Body of pancreas (tissue), 4 donors: ENCODE measurements around the gene NGFR. TPM values are rescaled to one million over a fixed set of nuclear protein-coding genes. Genes with fewer than 3 reads are reported as not detected.

Experiments used
- ATAC-seq: fragments of 150-250 bp; one replicate; pipeline ENCODE4 v1.9.1; 2016
- DNase-seq, 4 donors: peaks; one replicate each; pipeline ENCODE4 v3.0.0-alpha.2; 2019
- H3K27ac ChIP-seq, 4 donors: fragments of 200-600 bp; sonication (generic); 1 replicate in 3 of 4; 2 replicates in 1 of 4; pipeline versions ENCODE4 v1.5.1 to v1.6.1; 2016 to 2019; ENCODE audit warnings: mild to moderate bottlenecking in 1 of 4, mixed read lengths in 1 of 4, moderate library complexity in 1 of 4
- H3K27me3 ChIP-seq, 2 donors: fragments of 200-600 bp; sonication (generic); one replicate each; pipeline ENCODE4 v1.6.0; 2016; ENCODE audit warnings: mild to moderate bottlenecking in 1 of 2
- H3K36me3 ChIP-seq, 2 donors: fragments of 200-600 bp; sonication (generic); replicated peaks in 1 of 2; 2 replicates each; pipeline ENCODE4 v1.5.1; 2016; ENCODE audit warnings: low read depth in 2 of 2; ENCODE audit not compliant: insufficient read depth in 1 of 2
- H3K4me1 ChIP-seq: fragments of 200-600 bp; sonication (generic); one replicate; pipeline ENCODE4 v1.6.0; 2016
- H3K4me3 ChIP-seq, 2 donors: fragments of 200-600 bp; sonication (generic); 1 replicate in 1 of 2; 2 replicates in 1 of 2; pipeline ENCODE4 v1.5.1; 2016 to 2019
- H3K9me3 ChIP-seq, 3 donors: fragments of 200-600 bp; sonication (generic); 1 replicate in 2 of 3; 2 replicates in 1 of 3; pipeline ENCODE4 v1.5.1; 2016
- POLR2A ChIP-seq, 3 donors: fragments of 450-650 bp; IDR thresholded peaks; one replicate each; pipeline ENCODE4 v1.6.1; 2016; ENCODE audit warnings: antibody characterized with exemption in 3 of 3, mild to moderate bottlenecking in 2 of 3
- WGBS, 2 donors: methylation state at CpG; one replicate each; pipeline ENCODE4 v1.1.5; 2017; 5-methylcytosine and 5-hydroxymethylcytosine counted together
- intact Hi-C: fragments of 100-400 bp; cut with DNase I; formaldehyde crosslinking; loops from one replicate; pipeline ENCODE4 v1.15.1; 2023
- total RNA-seq, 2 donors: library from RNA; depleted of rRNA; stranded (reverse); fragments of >200 nt; gene quantifications; one replicate each; pipeline ENCODE4 v1.1.0, GENCODE V29; 2016
- TF ChIP-seq, protein P1 (sequence below), 7 experiments: fragments of 450-650 bp in 4 of 7; fragments of 200-600 bp in 3 of 7; sonication (generic) in 3 of 7; IDR thresholded peaks; one replicate each; pipeline ENCODE4 v1.5.1; 2016 to 2019; ENCODE audit warnings: antibody characterized with exemption in 7 of 7

NGFR gene
- total RNA-seq, 2 donors from 2014 or later = 10.1 to 27.7 TPM

DNA sequence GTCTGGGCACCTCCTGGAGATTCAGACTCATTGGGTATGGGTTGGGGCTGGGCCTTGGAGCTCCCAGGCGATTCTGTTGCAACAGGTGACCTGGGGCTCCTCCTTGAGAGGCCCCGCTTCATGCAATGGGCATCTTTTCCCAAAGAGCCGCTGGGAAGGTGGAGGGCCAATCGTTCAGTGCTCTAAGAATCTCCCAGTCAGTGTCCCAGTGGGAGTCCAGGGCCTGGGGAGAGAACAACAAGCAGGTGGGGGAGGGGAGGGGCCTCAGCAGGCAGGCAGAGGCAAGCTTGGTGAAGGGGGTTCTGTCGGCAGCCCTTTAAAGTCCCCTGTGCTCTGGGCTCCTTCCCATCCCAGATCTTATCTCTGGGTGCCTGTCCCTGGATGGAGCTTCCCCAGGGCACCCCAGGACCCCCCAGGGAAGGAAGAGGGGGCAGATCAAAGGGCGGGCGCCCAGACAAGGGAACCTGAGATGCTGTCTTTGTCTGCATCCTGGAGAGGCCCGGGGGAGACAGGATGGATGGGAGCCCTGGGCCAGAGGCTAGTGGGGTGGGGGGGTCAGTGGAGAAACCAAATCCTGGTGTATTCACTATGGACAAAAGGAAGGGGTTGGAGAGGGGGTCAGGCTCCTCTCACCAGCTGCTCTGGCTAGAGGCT lies 50.0 kb downstream of the NGFR start:
- intact Hi-C loops = no loop called here
- 74 to 83% methylated on average over 6 of the region's 8 CpGs for WGBS, 2 donors
- TF ChIP-seq, protein P1, sequence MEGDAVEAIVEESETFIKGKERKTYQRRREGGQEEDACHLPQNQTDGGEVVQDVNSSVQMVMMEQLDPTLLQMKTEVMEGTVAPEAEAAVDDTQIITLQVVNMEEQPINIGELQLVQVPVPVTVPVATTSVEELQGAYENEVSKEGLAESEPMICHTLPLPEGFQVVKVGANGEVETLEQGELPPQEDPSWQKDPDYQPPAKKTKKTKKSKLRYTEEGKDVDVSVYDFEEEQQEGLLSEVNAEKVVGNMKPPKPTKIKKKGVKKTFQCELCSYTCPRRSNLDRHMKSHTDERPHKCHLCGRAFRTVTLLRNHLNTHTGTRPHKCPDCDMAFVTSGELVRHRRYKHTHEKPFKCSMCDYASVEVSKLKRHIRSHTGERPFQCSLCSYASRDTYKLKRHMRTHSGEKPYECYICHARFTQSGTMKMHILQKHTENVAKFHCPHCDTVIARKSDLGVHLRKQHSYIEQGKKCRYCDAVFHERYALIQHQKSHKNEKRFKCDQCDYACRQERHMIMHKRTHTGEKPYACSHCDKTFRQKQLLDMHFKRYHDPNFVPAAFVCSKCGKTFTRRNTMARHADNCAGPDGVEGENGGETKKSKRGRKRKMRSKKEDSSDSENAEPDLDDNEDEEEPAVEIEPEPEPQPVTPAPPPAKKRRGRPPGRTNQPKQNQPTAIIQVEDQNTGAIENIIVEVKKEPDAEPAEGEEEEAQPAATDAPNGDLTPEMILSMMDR (IDR thresholded peaks at IDR 0.05) = no peak
- TF ChIP-seq POLR2A (IDR thresholded peaks at IDR 0.05) = no peak
- Histone ChIP-seq H3K27me3 (no peaks in the 10 kb centered on the region), H3K9me3 (no peaks in the 10 kb centered on the region), H3K4me3 (no peak overlapping the region), H3K4me1 (no peaks in the 10 kb centered on the region), H3K36me3 (no peaks in the 10 kb centered on the region), H3K27ac (no peak overlapping the region)
- ATAC-seq (no peak), DNase-seq (no peak)

DNA sequence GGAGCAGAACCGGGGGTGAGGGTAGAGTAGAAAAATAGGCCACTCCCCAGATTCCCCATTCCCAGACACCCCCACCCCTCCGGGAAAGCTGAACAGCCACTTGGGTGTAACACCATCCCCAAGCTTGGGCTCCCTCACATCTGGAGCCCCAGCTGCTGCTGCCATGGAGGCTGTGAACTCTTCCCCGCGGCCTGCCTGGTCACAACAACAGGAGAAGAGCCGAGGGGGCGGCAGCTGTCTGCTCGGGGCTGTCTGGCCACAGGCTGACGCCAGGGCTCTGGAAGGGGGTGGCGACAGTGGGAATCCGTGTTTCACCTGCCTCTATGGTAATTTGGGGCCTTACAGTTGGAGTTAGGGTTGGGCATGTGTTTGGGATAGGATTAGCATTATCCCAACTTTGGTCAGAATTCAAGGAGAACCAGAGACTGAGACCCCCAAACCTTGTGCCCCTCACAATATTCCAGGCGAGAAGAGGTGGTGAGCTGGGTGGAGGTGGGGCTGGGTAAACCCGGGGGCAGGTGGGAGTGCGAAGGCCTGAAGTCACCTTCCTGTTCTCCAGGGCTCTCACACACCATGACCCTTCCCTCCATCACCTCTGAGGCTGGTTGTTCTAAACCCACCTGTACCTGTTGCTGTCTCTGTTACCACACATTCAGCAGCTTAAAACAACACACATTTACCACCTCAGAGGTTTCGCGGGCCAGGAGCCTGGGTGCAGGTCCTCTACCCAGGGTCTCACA lies 50.9 kb downstream of the NGFR start:
- H3K4me3 ChIP-seq = no peak overlapping the region
- H3K27me3 ChIP-seq = no peaks in the 10 kb centered on the region
- H3K9me3 ChIP-seq = no peaks in the 10 kb centered on the region
- no peaks in the 10 kb centered on the region for H3K4me1 ChIP-seq
- no peaks in the 10 kb centered on the region for H3K36me3 ChIP-seq
- ATAC-seq (no peak), DNase-seq (no peak)
- intact Hi-C loops = no loop called here
- WGBS, 2 donors = 75 to 76% methylated on average over 10 to 12 of the region's 15 CpGs
- TF ChIP-seq, protein P1 (IDR thresholded peaks at IDR 0.05) = no peak
- no peak for TF ChIP-seq POLR2A (IDR thresholded peaks at IDR 0.05)
- no peak overlapping the region for H3K27ac ChIP-seq

DNA sequence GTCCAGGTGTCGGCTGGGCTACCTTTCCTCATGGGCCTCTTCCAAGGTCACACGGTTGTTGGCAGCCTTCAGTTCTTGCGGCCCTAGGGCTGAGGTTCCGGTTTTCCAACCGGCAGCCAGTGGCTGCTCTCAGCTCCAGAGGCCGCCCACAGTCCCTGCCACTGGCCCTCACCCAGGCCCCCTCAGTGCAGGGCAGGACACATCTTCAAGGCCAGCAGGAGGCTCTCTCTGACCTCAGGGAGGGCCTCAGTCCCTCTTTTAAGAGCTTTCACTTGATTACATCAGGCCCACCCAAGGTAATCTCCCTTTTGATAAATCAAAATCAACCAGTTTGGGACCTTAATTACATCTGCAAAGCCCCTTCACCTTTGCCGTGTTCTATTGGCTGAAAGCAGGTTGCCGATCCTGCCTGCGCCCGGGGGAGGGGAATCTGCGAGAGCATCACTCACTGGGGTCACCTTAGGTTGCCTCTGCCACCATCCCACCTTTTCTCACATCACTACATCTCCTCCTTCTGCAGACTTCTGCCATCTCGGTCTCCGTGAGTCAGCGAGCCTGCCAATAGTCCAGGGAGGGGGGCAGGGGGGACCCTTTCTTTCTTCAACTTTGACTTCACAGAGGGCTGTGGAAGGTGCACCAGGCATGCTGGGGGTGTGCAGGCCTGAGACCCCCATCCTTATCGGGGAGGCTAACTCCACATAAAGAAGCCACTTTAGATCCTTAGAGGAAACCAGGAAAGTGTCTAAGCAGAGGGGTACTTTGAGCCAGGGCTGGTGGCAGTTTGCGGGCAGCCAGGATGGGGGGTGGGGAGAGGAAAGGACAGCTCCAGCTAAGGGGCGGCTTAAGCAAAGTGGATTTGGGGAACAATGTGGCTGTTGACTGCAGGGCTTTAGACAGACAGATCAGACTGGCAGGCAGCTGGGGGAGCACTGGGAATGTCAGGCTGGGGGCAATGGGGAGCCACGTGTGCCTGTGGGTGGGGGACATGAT lies 51.7 kb downstream of the NGFR start:
- Histone ChIP-seq H3K27me3 (no peaks in the 10 kb centered on the region), H3K4me1 (no peaks in the 10 kb centered on the region), H3K9me3 (no peaks in the 10 kb centered on the region), H3K36me3 (no peaks in the 10 kb centered on the region), H3K4me3 (no peak overlapping the region), H3K27ac (no peak overlapping the region)
- no peak for ATAC-seq
- DNase-seq = no peak
- intact Hi-C loops = no loop called here
- WGBS, 2 donors = 72 to 78% methylated on average over 17 to 18 of the region's 18 CpGs
- TF ChIP-seq, protein P1 (IDR thresholded peaks at IDR 0.05) = no peak
- no peak for TF ChIP-seq POLR2A (IDR thresholded peaks at IDR 0.05)

DNA sequence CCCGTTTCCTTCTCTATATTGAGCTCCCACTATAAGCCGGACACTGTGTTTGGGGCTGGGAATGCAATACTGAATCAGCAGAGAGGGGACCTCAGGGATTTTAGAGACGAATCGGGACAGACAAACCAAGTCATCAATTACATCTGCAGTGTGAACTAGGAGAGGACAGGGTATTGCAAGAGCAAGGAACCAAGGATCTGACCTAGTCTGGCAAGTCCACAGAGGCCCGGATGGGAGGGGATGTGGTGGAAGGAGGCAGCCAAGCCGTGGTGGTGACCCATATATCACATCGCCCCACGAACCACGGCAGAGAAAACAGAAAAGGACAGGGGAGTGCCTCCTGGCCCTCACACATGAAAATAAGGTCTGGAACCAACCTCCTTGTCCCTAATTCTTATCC lies 52.5 kb downstream of the NGFR start:
- no peaks in the 10 kb centered on the region for H3K4me1 ChIP-seq
- 67 to 68% methylated on average over 9 of the region's 9 CpGs for WGBS, 2 donors
- DNase-seq (peak in 2 of 4 donors; percentile 33), ATAC-seq (peak; percentile 36)
- no peak for TF ChIP-seq POLR2A (IDR thresholded peaks at IDR 0.05)
- TF ChIP-seq, protein P1 (IDR thresholded peaks at IDR 0.05) = no peak
- no peaks in the 10 kb centered on the region for H3K36me3 ChIP-seq
- H3K27ac ChIP-seq = no peak overlapping the region
- no peaks in the 10 kb centered on the region for H3K9me3 ChIP-seq
- no peaks in the 10 kb centered on the region for H3K27me3 ChIP-seq
- intact Hi-C loops = no loop called here
- no peak overlapping the region for H3K4me3 ChIP-seq
